GM12874 (cell line): ENCODE data around the gene OSMR.

ENCODE experiments used
- CTCF ChIP-seq: IDR thresholded peaks from 2 replicates; pipeline ENCODE4 v1.5.1; 2011; ENCODE audit warnings: low read depth, mild to moderate bottlenecking, control low read depth, low read length, moderate library complexity; ENCODE audit not compliant: insufficient read depth

Gene OSMR

GRCh38 chr5:38892363-38892762 is 46.6 kb downstream of the OSMR start:
- no peak for TF ChIP-seq CTCF

GRCh38 chr5:38896760-38897159 is 50.9 kb downstream of the OSMR start:
- TF ChIP-seq CTCF = no peak

- no peak for TF ChIP-seq CTCF
Observed at GRCh38 chr5:38899936-38900335, 54.1 kb downstream of the OSMR start.

GRCh38 chr5:38905516-38905915 is 59.7 kb downstream of the OSMR start:
- no peak for TF ChIP-seq CTCF

GRCh38 chr5:38906503-38906902 is 60.7 kb downstream of the OSMR start:
- no peak for TF ChIP-seq CTCF

GRCh38 chr5:38911933-38912332 is 66.1 kb downstream of the OSMR start:
- TF ChIP-seq CTCF = no peak

- no peak for TF ChIP-seq CTCF
Observed at GRCh38 chr5:38913714-38914113, 67.9 kb downstream of the OSMR start.

GRCh38 chr5:38916802-38917201 is 71.0 kb downstream of the OSMR start:
- no peak for TF ChIP-seq CTCF
